ENCODE measurements around the gene TMTC2.
A peak's percentile ranks its signal among the peaks of the same experiment; 100 is the strongest.
"Not testable (repeated sequence)": the region's sequence is repeated elsewhere in the genome, so short reads cannot be mapped to it uniquely, and the experiment has no call there.

The TMTC2 gene

DNA sequence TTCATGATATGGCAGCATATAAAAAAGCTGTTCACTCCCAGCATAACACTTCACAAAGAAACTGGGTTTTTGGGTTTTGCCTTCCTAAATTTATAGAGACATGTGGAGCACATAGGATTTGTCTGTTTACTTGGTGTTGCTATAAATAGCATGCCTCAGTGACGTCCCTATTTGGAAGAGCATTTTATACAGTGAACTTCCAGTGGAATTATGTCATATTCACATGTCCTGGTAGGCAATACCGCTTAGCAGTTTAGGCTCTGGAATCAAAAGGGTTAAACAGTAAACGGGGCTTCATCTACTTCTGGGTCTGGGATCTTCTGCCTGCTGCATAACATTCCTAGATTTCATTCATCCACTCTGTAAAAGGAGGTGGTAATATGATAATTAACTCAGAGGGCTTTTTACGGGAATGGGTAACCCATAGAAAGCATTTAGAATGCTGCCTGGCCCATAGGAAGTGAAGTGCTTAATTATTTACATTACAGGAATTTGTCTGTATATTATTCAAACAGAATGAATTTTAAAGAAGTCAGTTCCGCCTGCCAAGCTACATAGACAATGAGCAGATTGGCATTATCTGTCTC is 396.1 kb downstream of the TMTC2 start:
- DNase-seq (ENCODE audit: low read depth) = no peak

DNA sequence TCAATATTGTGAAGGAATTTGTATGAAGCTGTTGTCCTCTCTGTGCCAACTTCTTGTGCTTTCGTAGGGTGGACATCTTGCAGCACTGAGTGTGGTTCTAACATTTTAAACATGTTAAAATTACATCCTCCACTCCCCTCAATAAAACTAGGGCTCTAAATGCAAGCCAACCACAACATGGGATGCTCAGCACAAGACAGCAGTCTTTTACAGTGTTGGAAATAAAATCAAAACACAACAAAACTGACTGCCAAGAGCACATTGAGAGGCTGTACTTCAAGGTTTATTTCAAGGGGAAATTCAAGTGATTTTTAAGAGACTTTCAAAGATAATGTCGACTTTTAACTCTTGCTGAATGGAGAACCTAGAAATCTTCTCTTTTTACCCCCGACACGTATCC is 396.9 kb downstream of the TMTC2 start:
- DNase-seq (ENCODE audit: low read depth) = no peak

DNA sequence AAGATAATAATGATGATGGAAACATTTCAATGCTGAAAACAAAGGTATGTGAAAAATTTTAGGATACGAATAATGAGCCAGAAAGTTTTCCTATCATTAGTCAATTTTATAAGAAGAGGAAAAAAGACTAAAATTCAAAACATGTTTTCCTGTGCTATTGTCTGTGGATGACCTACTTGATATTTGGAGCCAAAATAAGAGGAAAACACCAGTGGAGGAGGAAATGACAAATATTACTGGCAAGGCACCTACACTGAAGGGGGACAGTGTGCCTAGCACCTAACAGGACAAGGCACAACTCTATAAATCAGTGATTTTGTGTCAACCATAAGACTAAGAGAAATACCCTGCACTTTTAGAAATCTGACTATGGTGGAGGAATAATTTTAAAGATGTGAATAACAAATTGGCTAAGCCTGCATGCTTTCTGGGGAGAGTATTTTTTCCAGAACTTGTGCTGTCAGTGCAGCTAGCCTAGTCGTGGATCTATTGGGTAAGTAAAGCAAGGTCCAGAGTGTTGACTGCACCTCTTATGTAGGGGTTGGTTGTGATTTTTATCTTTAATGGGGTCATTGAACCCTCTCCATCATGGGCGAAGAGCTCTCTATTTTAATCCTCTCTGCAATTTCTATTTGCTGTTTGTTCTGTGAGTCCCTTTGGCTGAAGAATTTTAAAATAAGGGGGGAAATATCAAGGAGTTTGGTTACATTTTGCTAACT is 398.0 kb downstream of the TMTC2 start:
- no peak for DNase-seq (ENCODE audit: low read depth)

DNA sequence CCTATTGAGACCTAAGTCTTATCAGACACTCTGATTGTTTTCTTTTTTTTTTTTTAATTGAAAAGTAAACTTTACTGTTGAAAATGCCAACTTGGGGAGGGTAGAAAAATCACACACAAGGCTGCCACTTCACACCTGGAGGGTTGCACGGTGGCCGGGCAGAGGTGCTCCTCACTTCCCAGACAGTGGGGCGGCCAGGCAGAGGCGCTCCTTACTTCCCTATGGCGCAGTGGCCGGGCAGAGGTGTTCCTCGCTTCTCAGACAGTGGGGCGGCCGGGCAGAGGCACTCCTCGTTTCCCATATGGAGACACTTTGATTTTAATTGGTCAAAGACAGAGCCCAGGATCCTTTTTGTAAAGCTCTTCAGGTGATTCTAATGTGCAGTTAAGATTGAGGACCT is 399.3 kb downstream of the TMTC2 start:
- DNase-seq (ENCODE audit: low read depth) = no peak

DNA sequence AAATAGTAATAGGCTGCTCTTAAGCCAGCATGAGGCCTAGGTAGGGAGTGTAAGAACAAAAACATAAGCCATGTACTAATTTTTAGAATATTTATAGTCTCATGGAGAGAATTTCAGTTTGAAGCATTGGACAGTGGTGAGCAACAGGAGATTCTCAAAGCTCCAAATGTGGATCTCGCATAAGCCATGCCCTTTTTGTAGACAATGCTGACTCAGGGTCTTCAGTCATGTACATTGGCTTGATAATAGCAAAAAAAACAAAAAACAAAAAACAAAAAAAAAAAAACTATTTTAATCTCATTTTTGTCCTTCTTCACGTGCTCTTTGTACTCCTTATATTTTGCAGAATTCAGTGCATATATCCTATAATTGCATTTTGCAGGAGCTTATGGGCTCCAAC is 402.9 kb downstream of the TMTC2 start:
- DNase-seq (ENCODE audit: low read depth) = no peak

DNA sequence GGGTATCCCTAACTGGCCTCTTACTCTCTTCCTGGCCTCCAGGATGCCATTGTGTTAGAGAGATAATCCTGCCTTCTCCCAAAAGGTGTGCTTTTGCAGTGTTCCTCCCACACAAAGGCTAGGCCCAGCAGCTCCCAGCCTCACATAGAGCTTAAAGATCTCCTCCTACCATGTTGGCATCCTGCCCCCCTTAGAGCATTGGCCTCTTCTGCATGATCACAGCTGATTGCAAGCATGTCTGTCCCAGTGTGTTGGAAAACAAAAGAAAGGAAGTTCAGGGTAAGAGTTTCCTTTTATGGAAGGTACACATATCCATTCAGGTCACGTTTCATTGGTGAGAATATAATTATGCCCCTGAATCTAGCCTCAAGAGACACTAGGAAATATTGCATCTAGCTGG is 405.4 kb downstream of the TMTC2 start:
- DNase-seq (ENCODE audit: low read depth) = no peak

DNA sequence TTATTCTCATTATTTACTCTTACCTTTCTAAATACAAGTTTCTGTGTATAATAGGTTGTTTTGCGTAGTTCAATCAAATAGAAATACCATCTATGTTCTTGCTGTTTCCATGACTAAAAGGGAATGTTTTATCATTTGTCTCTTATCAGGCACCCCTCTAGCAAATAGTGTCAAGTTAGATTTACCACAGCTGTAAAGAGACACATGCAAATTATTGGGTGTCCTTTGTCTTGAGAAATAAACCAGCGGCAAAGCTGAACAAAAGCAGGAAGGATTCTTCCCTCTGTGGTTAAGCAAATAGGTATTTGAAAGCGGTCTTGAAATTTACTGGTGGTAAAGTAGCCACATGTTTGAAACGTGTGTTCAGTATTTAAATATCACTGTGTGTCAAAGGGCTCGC is 405.9 kb downstream of the TMTC2 start:
- no peak for DNase-seq (ENCODE audit: low read depth)

DNA sequence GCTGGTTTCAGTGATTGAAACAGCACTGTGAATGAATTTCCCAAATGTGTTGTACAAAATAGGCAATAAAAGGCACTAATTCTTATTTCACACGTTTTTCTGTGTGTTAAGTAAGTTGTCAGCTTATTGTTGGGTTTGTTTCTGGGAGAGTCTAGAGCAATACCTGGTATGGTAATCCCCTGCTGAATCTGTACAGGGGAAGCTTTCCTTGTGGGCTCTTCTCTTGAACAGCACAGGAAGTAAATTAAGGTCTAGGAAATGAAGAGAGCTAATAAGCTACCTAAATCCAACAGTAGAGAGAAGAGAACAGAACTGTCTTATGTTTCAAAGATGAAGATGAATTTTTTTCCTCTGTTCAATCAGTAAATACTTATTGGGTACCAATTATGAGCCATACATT is 406.7 kb downstream of the TMTC2 start:
- no peak for DNase-seq (ENCODE audit: low read depth)

DNA sequence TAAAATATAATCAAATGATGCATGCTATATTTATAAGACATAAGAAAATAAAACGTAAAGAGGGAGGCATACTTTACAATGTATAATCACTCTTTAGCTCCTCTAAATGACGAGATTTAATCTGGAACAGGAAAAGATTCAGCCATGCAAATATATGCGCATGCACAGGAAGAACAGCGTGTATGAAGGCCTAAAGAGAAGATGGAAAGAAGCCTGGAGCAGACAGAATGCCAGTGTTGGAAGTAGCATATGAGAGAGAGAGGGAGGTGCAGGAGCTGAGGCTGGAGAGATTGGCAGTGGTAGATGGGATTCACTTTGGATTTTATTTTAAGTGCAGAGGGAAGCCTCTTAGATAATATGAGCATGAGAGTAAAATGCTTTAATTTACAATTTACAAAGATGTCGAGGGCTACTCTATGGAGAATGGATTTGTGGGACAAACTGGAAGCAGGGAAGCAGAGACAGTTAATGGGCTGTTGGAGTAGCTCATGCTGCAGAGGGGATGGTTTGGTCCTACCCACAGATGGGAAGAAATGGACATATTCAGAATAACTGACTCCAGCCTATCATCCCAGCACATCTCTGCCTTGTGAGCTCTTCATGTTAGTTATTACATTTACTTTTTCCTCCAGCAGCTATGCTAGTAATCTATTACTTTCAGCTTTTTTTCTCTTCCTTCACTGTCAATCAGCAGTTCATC is 411.1 kb downstream of the TMTC2 start:
- no peak for DNase-seq (ENCODE audit: low read depth)

DNA sequence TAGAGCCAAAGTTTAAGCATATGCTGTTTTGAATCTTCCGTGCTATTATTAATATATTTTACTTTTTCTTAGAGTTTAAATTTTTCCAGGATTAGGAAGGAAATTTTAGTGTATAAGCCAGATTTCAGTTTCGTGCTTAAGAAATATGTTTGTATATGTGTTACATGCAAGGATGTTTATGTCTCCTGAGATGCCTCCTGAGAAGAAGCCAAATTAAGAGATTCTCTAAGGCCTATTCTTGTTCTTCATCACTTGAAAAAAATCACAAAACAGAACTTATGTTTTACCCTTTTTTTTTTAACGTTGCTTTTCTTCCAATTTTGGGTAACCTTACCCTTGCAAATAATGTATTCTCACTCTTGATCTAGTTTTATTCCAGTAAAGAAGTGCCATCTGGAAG is 412.7 kb downstream of the TMTC2 start:
- DNase-seq (ENCODE audit: low read depth) = no peak

DNA sequence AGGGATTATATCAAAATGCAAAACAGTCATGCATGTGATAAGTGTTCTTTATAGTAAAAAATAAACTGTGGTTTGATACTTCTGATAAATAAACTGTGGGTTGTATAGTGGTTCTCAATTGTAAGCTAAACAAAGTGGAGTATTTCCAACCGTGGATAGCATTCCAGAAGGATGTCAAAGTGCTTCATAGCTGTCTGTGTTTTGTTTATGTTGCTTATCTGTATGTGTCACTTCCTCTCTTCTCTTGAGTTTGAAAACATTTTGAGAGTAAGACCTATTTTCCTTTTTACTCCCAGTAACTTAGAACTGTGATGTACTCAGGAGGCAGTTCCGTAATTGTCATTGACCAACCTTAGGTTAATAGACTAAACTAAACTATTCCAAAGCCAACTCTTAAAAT is 415.8 kb downstream of the TMTC2 start:
- peak; percentile 74 for DNase-seq (ENCODE audit: low read depth)

DNA sequence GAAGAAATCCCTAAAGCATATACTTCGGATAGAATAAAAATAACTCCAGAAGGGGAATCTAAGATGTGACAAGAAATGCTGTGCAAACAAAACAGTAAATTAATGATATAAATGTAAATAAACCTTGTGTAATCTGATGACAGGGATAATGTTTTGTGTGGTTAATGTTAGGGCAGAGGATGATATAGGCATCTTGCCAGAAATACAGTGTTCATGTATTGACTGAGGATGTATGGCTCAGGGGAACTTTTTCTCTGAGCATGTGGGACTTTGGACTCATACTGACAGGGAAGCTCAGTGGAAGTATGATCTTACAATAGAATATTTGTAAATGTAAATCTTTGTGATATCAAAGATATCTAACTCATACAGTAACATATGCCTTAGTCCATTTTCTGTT is 420.2 kb downstream of the TMTC2 start:
- DNase-seq (ENCODE audit: low read depth) = no peak

DNA sequence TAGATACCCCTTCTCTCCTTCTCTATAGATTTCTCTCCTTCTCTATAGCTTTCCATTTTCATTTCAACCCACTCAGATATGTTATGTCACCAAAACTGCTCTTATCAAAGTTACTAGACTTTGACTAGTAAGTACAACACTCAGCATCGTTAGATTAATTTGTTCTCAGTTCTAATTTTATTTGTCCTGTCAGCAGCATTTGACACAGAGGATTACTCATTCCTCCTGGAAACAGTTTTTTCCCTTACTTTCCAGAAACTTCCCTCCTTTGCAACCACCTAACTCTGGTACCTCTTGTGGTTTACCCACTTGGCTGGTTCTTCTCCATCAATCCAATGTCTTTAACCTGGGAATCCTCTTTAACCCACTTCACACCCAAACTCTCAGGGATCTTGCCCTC is 423.7 kb downstream of the TMTC2 start:
- DNase-seq (ENCODE audit: low read depth) = no peak

DNA sequence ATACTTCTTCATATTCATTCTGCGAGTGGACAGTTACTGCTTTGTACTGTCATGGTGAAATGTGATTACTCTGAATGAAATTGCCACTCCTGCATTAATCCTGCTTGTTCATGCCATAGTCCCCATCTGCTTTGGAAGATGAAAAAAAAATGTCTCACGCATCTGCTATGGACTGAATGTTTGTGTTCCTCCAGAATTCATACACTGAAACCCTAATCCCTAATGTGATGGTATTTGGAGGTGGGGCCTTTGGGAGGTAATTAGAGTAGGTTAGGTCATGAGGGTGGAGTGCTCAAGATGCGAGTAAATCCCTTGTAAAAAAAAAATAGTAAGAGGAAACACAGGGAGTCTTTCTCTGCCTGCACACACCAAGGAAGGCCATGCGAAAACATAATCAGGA is 427.2 kb downstream of the TMTC2 start:
- no peak for DNase-seq (ENCODE audit: low read depth)

DNA sequence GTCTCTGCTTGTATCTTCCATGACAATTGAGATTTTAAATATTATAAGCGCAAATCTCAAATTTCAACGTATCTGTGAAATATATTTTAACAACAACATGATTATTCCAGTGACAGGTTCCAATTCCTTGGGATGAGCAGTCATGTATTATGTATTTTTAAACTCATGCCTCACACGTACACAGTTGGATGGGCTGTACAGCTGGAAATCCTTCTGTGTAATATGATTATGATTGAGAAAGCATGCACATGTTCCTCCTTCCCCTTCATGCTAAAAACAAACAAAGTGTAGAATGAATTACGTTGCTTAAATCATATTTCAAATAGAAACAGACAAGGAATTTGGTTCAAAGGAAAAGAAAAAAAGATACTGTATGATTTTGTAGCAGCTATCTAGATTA is 428.3 kb downstream of the TMTC2 start:
- no peak for DNase-seq (ENCODE audit: low read depth)

DNA sequence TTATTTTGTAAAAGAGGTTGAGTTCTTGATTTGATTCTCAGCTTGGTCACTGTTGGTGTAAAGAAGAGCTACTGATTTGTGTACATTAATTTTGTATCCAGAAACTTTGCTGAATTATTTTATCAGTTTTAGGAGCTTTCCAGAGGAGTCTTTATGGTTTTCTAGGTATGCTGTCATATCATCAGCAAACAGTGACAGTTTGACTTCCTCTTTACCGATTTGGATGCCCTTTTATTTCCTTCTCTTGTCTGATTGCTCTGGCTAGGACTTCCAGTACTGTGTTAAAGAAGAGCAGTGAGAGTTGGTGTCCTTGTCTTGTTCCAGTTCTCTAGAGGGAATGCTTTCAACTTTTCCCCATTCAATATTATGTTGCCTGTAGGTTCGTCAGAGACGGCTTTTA is 431.2 kb downstream of the TMTC2 start:
- DNase-seq (ENCODE audit: low read depth) = not testable (repeated sequence)

DNA sequence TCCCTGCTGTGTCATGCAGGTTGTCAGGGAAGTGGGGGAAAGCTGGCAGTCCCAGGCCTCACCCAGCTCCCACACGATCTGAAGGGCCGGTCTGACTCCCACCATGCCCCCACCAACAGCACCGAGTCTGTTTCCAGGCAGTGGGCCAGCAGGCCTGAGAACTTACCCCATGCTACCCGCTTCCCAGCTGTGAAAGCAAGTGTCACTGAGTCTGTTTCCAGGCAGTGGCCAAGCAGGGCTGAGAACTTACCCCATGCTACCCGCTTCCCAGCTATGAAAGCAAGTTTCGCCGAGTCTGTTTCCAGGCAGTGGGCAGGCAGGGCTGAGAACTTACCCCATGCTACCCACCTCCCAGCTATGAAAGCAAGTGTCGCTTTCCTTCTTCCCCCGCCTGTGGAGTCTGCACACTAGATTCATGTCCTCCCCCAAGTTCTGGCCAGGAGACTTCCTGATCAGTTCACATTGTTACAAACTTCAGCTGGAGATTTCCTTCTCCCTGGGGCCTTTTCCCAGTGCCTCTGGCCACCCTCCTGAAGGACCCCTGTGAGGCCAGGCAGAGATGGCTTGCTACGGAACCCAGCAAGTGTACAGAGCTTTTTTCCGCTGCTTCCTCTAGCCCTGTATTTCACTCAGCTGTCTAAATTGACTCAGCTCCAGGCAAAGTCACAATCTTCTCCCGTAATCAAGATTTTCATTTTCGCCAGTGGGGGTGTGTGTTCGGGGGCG is 435.4 kb downstream of the TMTC2 start:
- no peak for DNase-seq (ENCODE audit: low read depth)

DNA sequence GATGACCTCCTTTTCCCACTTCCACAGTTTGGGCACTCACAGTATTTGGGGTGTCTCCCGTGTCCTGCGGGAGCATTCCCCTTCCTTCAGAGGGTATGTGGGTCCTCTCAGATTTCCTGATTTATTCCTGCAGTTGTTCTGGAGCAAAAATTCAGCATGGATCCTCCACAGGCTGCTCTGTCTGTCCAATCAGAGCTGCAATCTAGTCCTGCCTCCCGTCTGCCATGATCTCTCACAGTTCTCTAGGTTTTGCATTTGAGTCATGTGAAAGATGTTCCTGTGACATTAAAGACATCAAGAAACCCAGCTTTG is 435.9 kb downstream of the TMTC2 start:
- DNase-seq (ENCODE audit: low read depth) = no peak

DNA sequence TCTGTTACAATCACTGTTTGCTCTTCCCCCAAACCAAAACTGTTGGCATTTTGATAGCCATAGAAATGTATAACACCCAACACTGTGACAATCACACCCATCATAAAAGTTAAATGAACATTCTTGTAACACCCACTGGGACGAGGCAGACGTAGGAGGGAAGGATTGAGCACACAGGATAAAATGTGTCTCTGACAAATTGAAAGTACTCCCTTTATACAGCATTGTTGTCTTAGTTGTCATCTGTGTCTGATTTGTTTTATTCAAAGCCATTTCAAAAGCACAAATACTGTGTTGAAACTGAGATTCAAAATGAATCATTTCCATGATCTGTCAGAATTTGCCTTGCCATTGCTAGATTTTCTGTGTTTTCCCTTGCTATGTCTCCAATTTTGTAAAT is 436.3 kb downstream of the TMTC2 start:
- no peak for DNase-seq (ENCODE audit: low read depth)

DNA sequence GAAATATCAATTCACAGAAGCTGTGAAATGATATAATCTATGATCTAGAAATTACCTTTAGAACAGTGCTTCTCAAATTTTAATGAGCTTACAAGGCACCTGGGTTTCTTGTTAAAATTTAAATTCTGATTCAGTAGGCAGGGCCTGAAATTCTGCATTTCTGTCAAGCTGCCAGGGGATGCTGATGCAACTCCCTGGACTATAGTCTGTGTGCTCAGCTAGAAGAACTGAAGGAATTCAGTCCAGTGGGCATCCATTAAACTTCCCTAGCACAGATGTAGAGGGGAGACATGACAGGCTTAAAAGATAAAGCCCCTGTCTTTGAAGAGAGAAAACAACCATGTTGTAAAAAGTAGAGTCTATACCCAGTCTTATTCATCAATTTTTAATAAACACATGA is 441.8 kb downstream of the TMTC2 start:
- DNase-seq (ENCODE audit: low read depth) = no peak

DNA sequence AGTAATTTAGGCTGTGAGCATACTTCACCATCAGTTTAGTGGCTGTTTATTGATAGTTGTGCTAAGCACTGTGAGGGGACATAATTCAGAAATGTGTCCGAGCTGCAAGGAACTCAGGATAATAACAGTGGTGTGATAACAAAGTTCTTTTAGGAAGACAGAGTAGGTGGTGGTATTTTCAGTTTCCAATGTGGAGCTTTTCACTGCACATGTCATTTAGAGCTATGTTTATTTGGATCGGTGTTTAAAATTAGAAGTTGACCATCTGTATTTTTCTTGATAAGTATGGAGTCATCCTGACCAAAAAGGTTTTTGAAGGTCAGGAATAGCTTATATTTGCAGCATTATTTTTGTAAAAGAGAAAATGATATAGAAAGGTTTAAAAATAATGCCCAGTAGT is 443.5 kb downstream of the TMTC2 start:
- no peak for DNase-seq (ENCODE audit: low read depth)

DNA sequence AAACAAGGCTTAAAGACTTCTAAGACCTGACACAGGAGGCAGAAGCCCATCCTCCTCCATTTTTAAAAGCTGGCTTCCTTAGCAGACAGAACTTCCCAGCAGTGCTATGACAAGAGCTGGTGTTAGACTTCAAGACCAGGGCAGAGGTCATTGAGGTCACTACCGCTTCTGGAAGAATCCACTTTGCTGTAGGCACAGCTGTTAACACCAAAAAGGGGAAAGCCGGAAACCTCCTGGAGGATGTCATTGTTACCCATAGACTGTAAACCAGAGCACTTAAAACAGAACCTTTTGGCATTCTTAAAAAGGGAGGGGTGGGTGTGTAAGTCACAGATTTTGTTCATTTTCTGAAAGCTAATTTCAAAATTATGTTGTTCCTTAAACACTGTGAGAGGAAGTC is 445.7 kb downstream of the TMTC2 start:
- DNase-seq (ENCODE audit: low read depth) = no peak

DNA sequence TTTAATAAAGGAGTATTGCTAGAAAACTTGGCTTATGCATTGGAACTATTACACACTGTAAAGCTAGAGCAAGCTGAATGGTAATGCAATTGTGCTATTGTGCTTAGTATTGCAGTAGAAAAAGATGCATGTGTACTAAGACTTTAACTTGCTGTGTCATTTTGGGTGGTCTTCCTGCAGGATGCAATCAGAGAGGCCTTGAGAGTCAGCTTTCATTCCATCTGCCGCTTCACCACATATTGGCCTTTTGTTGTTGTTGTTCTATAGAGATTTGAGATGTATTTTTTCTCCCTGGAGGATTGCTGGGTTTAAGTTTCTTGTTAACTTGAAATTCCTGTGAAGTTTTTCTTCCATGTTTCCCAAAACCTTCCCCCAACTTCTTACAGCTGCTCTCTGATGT is 449.7 kb downstream of the TMTC2 start:
- no peak for DNase-seq (ENCODE audit: low read depth)
